H9 (cell line): ENCODE data around the gene CC2D1A. TPM values are rescaled to one million over a fixed set of nuclear protein-coding genes. Genes with fewer than 3 reads are reported as not detected.
A peak's percentile ranks its signal among the peaks of the same experiment; 100 is the strongest.

ENCODE experiments used
- DNase-seq: peaks from one replicate; pipeline ENCODE4 v3.0.0-alpha.2; 2017
- H2AFZ ChIP-seq: one replicate; pipeline ENCODE4 v1.6.1; 2013; ENCODE audit warnings: mild to moderate bottlenecking, low read length, control low read depth, moderate library complexity
- H2AK5ac ChIP-seq: 2 replicates; pipeline ENCODE4 v1.6.1; 2013; ENCODE audit warnings: low read length, control low read depth, mixed read lengths; ENCODE audit not compliant: insufficient read length
- H2BK120ac ChIP-seq: one replicate; pipeline ENCODE4 v1.6.1; 2013; ENCODE audit warnings: low read depth, mild to moderate bottlenecking, low read length, control low read depth, inconsistent platforms; ENCODE audit not compliant: poor library complexity, severe bottlenecking
- H2BK12ac ChIP-seq: 2 replicates; pipeline ENCODE4 v1.6.1; 2013; ENCODE audit warnings: low read length, control low read depth, mixed read lengths, low read depth; ENCODE audit not compliant: insufficient read length
- H2BK15ac ChIP-seq: 2 replicates; pipeline ENCODE4 v1.6.1; 2013; ENCODE audit warnings: low read depth, low read length, control low read depth
- H2BK20ac ChIP-seq: one replicate; pipeline ENCODE4 v1.6.1; 2013; ENCODE audit warnings: low read depth, mild to moderate bottlenecking, low read length, control low read depth, inconsistent platforms; ENCODE audit not compliant: poor library complexity, severe bottlenecking
- H2BK5ac ChIP-seq: 2 replicates; pipeline ENCODE4 v1.6.1; 2013; ENCODE audit warnings: low read length, control low read depth, mixed read lengths; ENCODE audit not compliant: insufficient read length
- H3K14ac ChIP-seq: 2 replicates; pipeline ENCODE4 v1.6.1; 2013; ENCODE audit warnings: low read length, control low read depth; ENCODE audit not compliant: insufficient read depth
- H3K18ac ChIP-seq: 2 replicates; pipeline ENCODE4 v1.6.1; 2013; ENCODE audit warnings: low read depth, mild to moderate bottlenecking, mixed read lengths, low read length, control low read depth; ENCODE audit not compliant: insufficient read length
- H3K23ac ChIP-seq: 2 replicates; pipeline ENCODE4 v1.6.1; 2013; ENCODE audit warnings: low read length, control low read depth, mixed read lengths, low read depth; ENCODE audit not compliant: insufficient read length
- H3K23me2 ChIP-seq: 2 replicates; pipeline ENCODE4 v1.6.1; 2013; ENCODE audit warnings: low read depth, mild to moderate bottlenecking, mixed read lengths, low read length, control low read depth; ENCODE audit not compliant: insufficient read length, poor library complexity, severe bottlenecking
- H3K27ac ChIP-seq: 2 replicates; pipeline ENCODE4 v1.5.1; 2013; ENCODE audit warnings: low read length, control low read depth, mixed read lengths, low read depth; ENCODE audit not compliant: insufficient read length
- H3K27me3 ChIP-seq: 2 replicates; pipeline ENCODE4 v1.6.1; 2013; ENCODE audit warnings: low read length, control low read depth, inconsistent platforms; ENCODE audit not compliant: insufficient read depth
- H3K4ac ChIP-seq: 2 replicates; pipeline ENCODE4 v1.6.1; 2013; ENCODE audit warnings: low read depth, mild to moderate bottlenecking, control low read depth, inconsistent platforms, low read length, moderate library complexity
- H3K4me1 ChIP-seq: 2 replicates; pipeline ENCODE4 v1.6.1; 2013; ENCODE audit warnings: low read length, control low read depth, inconsistent platforms; ENCODE audit not compliant: insufficient read depth
- H3K4me2 ChIP-seq: 2 replicates; pipeline ENCODE4 v1.6.1; 2013; ENCODE audit warnings: low read length, control low read depth, mixed read lengths; ENCODE audit not compliant: insufficient read length, insufficient read depth
- H3K56ac ChIP-seq: 2 replicates; pipeline ENCODE4 v1.6.1; 2013; ENCODE audit warnings: low read depth, mild to moderate bottlenecking, mixed read lengths, low read length, control low read depth; ENCODE audit not compliant: insufficient read length
- H3K79me1 ChIP-seq: 2 replicates; pipeline ENCODE4 v1.6.1; 2013; ENCODE audit warnings: low read depth, mild to moderate bottlenecking, moderate library complexity, low read length, control low read depth, inconsistent platforms; ENCODE audit not compliant: insufficient read depth, poor library complexity, severe bottlenecking
- H3K79me2 ChIP-seq: 2 replicates; pipeline ENCODE4 v1.6.1; 2013; ENCODE audit warnings: low read length, control low read depth, inconsistent platforms; ENCODE audit not compliant: insufficient read depth
- H3K9ac ChIP-seq: 2 replicates; pipeline ENCODE4 v1.6.1; 2013; ENCODE audit warnings: low read length, control low read depth, mixed read lengths; ENCODE audit not compliant: insufficient read length; ENCODE audit errors: extremely low read depth
- H3K9me3 ChIP-seq: one replicate; pipeline ENCODE4 v1.6.1; 2013; ENCODE audit warnings: low read depth, low read length, inconsistent platforms; ENCODE audit not compliant: control insufficient read depth
- H3T11ph ChIP-seq: one replicate; pipeline ENCODE4 v1.6.1; 2013; ENCODE audit warnings: mild to moderate bottlenecking, low read length, control low read depth, inconsistent platforms
- H4K20me1 ChIP-seq: one replicate; pipeline ENCODE4 v1.6.1; 2013; ENCODE audit not compliant: control insufficient read depth, insufficient read length, insufficient read depth
- H4K5ac ChIP-seq: 2 replicates; pipeline ENCODE4 v1.6.1; 2013; ENCODE audit warnings: low read depth, mild to moderate bottlenecking, mixed read lengths, low read length, control low read depth; ENCODE audit not compliant: insufficient read length
- H4K8ac ChIP-seq: replicated peaks from 2 replicates; pipeline ENCODE4 v1.6.1; 2013; ENCODE audit warnings: low read length, control low read depth, mixed read lengths, low read depth; ENCODE audit not compliant: insufficient read length
- H4K91ac ChIP-seq: 2 replicates; pipeline ENCODE4 v1.6.1; 2013; ENCODE audit warnings: low read depth, mild to moderate bottlenecking, moderate library complexity, mixed read lengths, low read length, control low read depth; ENCODE audit not compliant: insufficient read length
- H3K27ac Mint-ChIP-seq, 3 experiments: 2 replicates in 2 of 3; 3 replicates in 1 of 3; pipeline ENCODE4 v1.8.0; 2020 to 2021; ENCODE audit warnings: mixed read lengths in 3 of 3, mild to moderate bottlenecking in 1 of 3, moderate library complexity in 1 of 3
- H3K27me3 Mint-ChIP-seq: 2 replicates; pipeline ENCODE4 v1.8.0; 2021; ENCODE audit warnings: low read depth, mild to moderate bottlenecking, moderate library complexity, mixed read lengths
- H3K36me3 Mint-ChIP-seq, 3 experiments: 2 replicates in 2 of 3; 3 replicates in 1 of 3; pipeline ENCODE4 v1.8.0; 2020 to 2021; ENCODE audit warnings: low read depth in 3 of 3, mixed read lengths in 3 of 3; ENCODE audit not compliant: insufficient read depth in 1 of 3
- H3K4me1 Mint-ChIP-seq, 2 experiments: 2 replicates each; pipeline ENCODE4 v1.8.0; 2020; ENCODE audit warnings: mixed read lengths in 2 of 2
- H3K4me3 Mint-ChIP-seq, 2 experiments: 2 replicates in 1 of 2; 3 replicates in 1 of 2; pipeline ENCODE4 v1.8.0; 2020 to 2021; ENCODE audit warnings: mild to moderate bottlenecking in 2 of 2, mixed read lengths in 2 of 2, moderate library complexity in 1 of 2
- H3K9me3 Mint-ChIP-seq, 2 experiments: 2 replicates in 1 of 2; 3 replicates in 1 of 2; pipeline ENCODE4 v1.8.0; 2020; ENCODE audit warnings: mild to moderate bottlenecking in 2 of 2, mixed read lengths in 2 of 2, moderate library complexity in 1 of 2
- WGBS: extraction: QIAGEN DNeasy Blood & Tissue Kit; methylation state at CpG from one replicate; pipeline ENCODE4 v1.1.7; 2013; ENCODE audit warnings: missing lambda C conversion rate, low lambda C conversion rate, mixed read lengths; ENCODE audit not compliant: insufficient read length; ENCODE audit errors: extremely low coverage; 5-methylcytosine and 5-hydroxymethylcytosine counted together
- total RNA-seq: library from RNA; stranded (reverse); gene quantifications from 2 replicates; pipeline ENCODE4 v1.2.1, GENCODE V29; 2021
- TF ChIP-seq, protein P1 (sequence below): fragments of 200-600 bp; sonication (generic); conservative IDR thresholded peaks from 3 replicates; pipeline ENCODE4 v1.8.0; 2021; ENCODE audit warnings: antibody characterized with exemption, mild to moderate bottlenecking

The CC2D1A gene
- total RNA-seq, 1 experiment from 2014 or later: 48.5 TPM

DNA sequence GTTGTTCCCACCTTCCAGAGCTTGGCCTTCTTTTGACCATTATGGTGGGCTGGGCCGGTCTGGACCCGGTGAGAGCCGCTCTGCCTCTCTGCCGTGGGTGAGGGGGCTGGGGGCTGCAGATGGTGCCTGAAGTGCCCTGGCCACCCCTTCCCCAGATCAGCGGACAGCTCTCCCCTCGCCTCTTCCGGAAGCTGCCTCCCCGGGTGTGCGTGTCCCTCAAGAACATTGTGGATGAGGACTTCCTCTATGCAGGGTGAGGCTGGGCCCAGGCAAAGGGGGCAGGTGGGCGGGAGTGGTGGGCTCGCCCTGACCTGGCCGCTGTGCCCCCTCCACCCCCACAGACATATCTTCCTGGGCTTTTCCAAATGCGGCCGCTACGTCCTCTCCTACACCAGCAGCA, 48.2 kb downstream of the CC2D1A start:
- Histone ChIP-seq H2BK15ac (no peak overlapping the region), H3K23ac (no peak overlapping the region), H2AFZ (no peak overlapping the region), H3K23me2 (peaks cover 11% of the 10 kb centered on the region), H3T11ph (no peak overlapping the region), H3K9me3 (no peaks in the 10 kb centered on the region), H4K5ac (no peak overlapping the region), H3K56ac (no peak overlapping the region), H3K4ac (no peak overlapping the region), H2BK12ac (no peak overlapping the region), H3K4me1 (no peaks in the 10 kb centered on the region), H3K9ac (no peak overlapping the region), H3K27ac (no peak overlapping the region), H3K18ac (no peak overlapping the region), H3K27me3 (no peaks in the 10 kb centered on the region), H3K14ac (no peak overlapping the region), H3K79me1 (peaks cover 8% of the 10 kb centered on the region), H2AK5ac (no peak overlapping the region), H4K91ac (no peak overlapping the region), H3K4me2 (no peak overlapping the region), H4K20me1 (no peaks in the 10 kb centered on the region), H2BK5ac (no peak overlapping the region), H2BK120ac (no peak overlapping the region), H4K8ac (no peak overlapping the region), H3K79me2 (peaks cover 6% of the 10 kb centered on the region; the same call in 1 of the 2 replicates), H2BK20ac (no peak overlapping the region)
- Mint-ChIP-seq H3K4me3 (peak overlapping the region; percentile 86 to 92; a peak in 3 of 5 replicates), H3K4me1 (peaks cover 9 to 12% of the 10 kb centered on the region in 2 experiments), H3K9me3 (no peaks in the 10 kb centered on the region), H3K27ac (no peak overlapping the region), H3K27me3 (peaks cover 2% of the 10 kb centered on the region; the same call in 1 of the 2 replicates), H3K36me3 (peaks cover 11 to 42% (median 41%) of the 10 kb centered on the region in 3 experiments; a peak in 5 of 7 replicates)
- WGBS: no CpG with 5 or more reads among the region's 15 CpGs
- TF ChIP-seq, protein P1, sequence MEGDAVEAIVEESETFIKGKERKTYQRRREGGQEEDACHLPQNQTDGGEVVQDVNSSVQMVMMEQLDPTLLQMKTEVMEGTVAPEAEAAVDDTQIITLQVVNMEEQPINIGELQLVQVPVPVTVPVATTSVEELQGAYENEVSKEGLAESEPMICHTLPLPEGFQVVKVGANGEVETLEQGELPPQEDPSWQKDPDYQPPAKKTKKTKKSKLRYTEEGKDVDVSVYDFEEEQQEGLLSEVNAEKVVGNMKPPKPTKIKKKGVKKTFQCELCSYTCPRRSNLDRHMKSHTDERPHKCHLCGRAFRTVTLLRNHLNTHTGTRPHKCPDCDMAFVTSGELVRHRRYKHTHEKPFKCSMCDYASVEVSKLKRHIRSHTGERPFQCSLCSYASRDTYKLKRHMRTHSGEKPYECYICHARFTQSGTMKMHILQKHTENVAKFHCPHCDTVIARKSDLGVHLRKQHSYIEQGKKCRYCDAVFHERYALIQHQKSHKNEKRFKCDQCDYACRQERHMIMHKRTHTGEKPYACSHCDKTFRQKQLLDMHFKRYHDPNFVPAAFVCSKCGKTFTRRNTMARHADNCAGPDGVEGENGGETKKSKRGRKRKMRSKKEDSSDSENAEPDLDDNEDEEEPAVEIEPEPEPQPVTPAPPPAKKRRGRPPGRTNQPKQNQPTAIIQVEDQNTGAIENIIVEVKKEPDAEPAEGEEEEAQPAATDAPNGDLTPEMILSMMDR: no peak
- DNase-seq: no peak
